ENCODE data around the gene ACOD1. TPM values are rescaled to one million over a fixed set of nuclear protein-coding genes. Genes with fewer than 3 reads are reported as not detected.
A peak's percentile ranks its signal among the peaks of the same experiment; 100 is the strongest.

The ACOD1 gene
- total RNA-seq, 1 experiment from 2014 or later = not detected

GRCh38 chr13:77001540-77001939 is 53.2 kb downstream of the ACOD1 start:
- Mint-ChIP-seq H3K4me1 (ENCODE audit: low read depth, unreplicated experiment) (no peaks in the 10 kb centered on the region), H3K27ac (ENCODE audit: unreplicated experiment) (no peak overlapping the region), H3K4me3 (ENCODE audit: unreplicated experiment) (no peak overlapping the region), H3K27me3 (ENCODE audit: insufficient read depth, unreplicated experiment) (no peaks in the 10 kb centered on the region), H3K9me3 (ENCODE audit: unreplicated experiment) (no peaks in the 10 kb centered on the region), H3K36me3 (ENCODE audit: insufficient read depth, unreplicated experiment) (peaks cover 52% of the 10 kb centered on the region)
- Histone ChIP-seq H3K9me3 (no peaks in the 10 kb centered on the region), H3K4me3 (ENCODE audit: low read depth, low read length) (no peak overlapping the region), H3K4me1 (no peaks in the 10 kb centered on the region), H3K36me3 (ENCODE audit: control insufficient read depth, insufficient read depth, low read length) (no peaks in the 10 kb centered on the region; the same call in none of the 2 replicates), H3K27me3 (replicated peaks; ENCODE audit: control insufficient read depth, insufficient read depth, low read length) (no peaks in the 10 kb centered on the region)
- ChIA-PET POLR2A (no interaction called here), CTCF (no interaction called here)
- no peak for TF ChIP-seq CTCF (IDR thresholded peaks at IDR 0.05; ENCODE audit: insufficient read depth in 1 of 2, low read depth in 1 of 2, low read length in 1 of 2, severe bottlenecking in 1 of 2, unreplicated experiment in 1 of 2)
- no peak for DNase-seq
- intact Hi-C loops (cut with micrococcal nuclease; ENCODE audit: unreplicated experiment) = no loop called here
- BruUV-seq (replicated peaks) = no TSS peak

DNA sequence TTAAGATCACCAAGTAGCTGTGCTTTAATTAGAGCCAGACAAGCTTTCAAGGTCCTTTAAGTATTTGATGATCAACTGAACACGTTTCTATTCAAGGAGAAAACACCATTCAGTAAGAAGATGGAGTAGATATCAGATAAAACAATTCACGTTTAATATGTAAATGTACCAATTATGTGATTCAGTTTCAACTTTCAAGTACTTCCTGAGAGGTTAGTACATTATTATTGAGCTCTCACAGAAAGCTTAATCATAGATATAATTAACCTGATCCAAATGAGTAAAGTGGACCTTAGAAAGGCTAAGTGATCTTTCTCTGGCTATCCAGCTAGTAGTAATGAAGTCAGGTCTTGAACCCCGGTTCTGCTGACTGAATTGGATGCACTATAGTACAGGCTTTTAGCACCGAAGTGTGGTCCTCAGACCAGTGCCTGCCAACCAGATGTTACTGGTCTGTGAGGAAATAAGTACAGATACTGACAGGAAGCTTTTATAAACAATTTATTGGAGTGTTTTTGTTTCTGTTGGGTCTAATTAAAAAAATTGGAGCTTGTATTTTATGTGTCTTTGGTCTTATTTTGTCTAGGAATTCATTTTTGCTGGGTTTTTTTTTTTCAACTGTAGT is 53.8 kb downstream of the ACOD1 start:
- no peak for DNase-seq
- Histone ChIP-seq H3K4me3 (ENCODE audit: low read depth, low read length) (no peak overlapping the region), H3K36me3 (ENCODE audit: control insufficient read depth, insufficient read depth, low read length) (no peaks in the 10 kb centered on the region; the same call in none of the 2 replicates), H3K9me3 (no peaks in the 10 kb centered on the region), H3K27me3 (replicated peaks; ENCODE audit: control insufficient read depth, insufficient read depth, low read length) (no peaks in the 10 kb centered on the region), H3K4me1 (no peaks in the 10 kb centered on the region)
- ChIA-PET CTCF (no interaction called here), POLR2A (no interaction called here)
- no TSS peak for BruUV-seq (replicated peaks)
- H3K4me3 Mint-ChIP-seq (ENCODE audit: unreplicated experiment) = no peak overlapping the region
- H3K27ac Mint-ChIP-seq (ENCODE audit: unreplicated experiment) = no peak overlapping the region
- intact Hi-C loops (cut with micrococcal nuclease; ENCODE audit: unreplicated experiment) = no loop called here
- H3K4me1 Mint-ChIP-seq (ENCODE audit: low read depth, unreplicated experiment) = no peaks in the 10 kb centered on the region
- no peak for TF ChIP-seq CTCF (IDR thresholded peaks at IDR 0.05; ENCODE audit: insufficient read depth in 1 of 2, low read depth in 1 of 2, low read length in 1 of 2, severe bottlenecking in 1 of 2, unreplicated experiment in 1 of 2)
- H3K36me3 Mint-ChIP-seq (ENCODE audit: insufficient read depth, unreplicated experiment) = peaks cover 49% of the 10 kb centered on the region
- H3K9me3 Mint-ChIP-seq (ENCODE audit: unreplicated experiment) = no peaks in the 10 kb centered on the region
- no peaks in the 10 kb centered on the region for H3K27me3 Mint-ChIP-seq (ENCODE audit: insufficient read depth, unreplicated experiment)

- no peaks in the 10 kb centered on the region for H3K9me3 Mint-ChIP-seq (ENCODE audit: unreplicated experiment)
These were observed 54.4 kb downstream of the ACOD1 start for GRCh38 chr13:77002590-77003190.

More at GRCh38 chr13:77002590-77003190, 54.4 kb downstream of the ACOD1 start:
- H3K27me3 Mint-ChIP-seq (ENCODE audit: insufficient read depth, unreplicated experiment) = no peaks in the 10 kb centered on the region
- intact Hi-C loops (cut with micrococcal nuclease; ENCODE audit: unreplicated experiment) = no loop called here
- no peak overlapping the region for H3K4me3 Mint-ChIP-seq (ENCODE audit: unreplicated experiment)
- H3K36me3 Mint-ChIP-seq (ENCODE audit: insufficient read depth, unreplicated experiment) = peaks cover 52% of the 10 kb centered on the region
- Histone ChIP-seq H3K36me3 (ENCODE audit: control insufficient read depth, insufficient read depth, low read length) (no peaks in the 10 kb centered on the region; the same call in none of the 2 replicates), H3K9me3 (no peaks in the 10 kb centered on the region), H3K4me1 (no peaks in the 10 kb centered on the region), H3K4me3 (ENCODE audit: low read depth, low read length) (no peak overlapping the region), H3K27me3 (replicated peaks; ENCODE audit: control insufficient read depth, insufficient read depth, low read length) (no peaks in the 10 kb centered on the region)
- no TSS peak for BruUV-seq (replicated peaks)
- peak; percentile 54 to 80 for TF ChIP-seq CTCF (IDR thresholded peaks at IDR 0.05; ENCODE audit: insufficient read depth in 1 of 2, low read depth in 1 of 2, low read length in 1 of 2, severe bottlenecking in 1 of 2, unreplicated experiment in 1 of 2)
- POLR2A ChIA-PET = interaction anchor here (0.7 kb wide), 1 partner anchor 10 kb away, joined by 7 read pairs; no protein-coding TSS in a partner anchor
- no peaks in the 10 kb centered on the region for H3K4me1 Mint-ChIP-seq (ENCODE audit: low read depth, unreplicated experiment)
- peak in 1 of 2 experiments; percentile 14 for DNase-seq
- no peak overlapping the region for H3K27ac Mint-ChIP-seq (ENCODE audit: unreplicated experiment)
- CTCF ChIA-PET = no interaction called here

Other genes starting within 250 kb of the ACOD1 start
- gene KCTD12, start 62.1 kb upstream of the ACOD1 start, total RNA-seq (2022) = 1.8 and 3.2 TPM in 2 replicates
- gene CLN5, start 43.6 kb downstream of the ACOD1 start, total RNA-seq (2022) = 15.4 and 20.1 TPM in 2 replicates
- gene FBXL3, start 78.6 kb downstream of the ACOD1 start, total RNA-seq (2022) = 26.0 and 31.8 TPM in 2 replicates

Measured in Caco-2 (cell line).